SK-N-SH treated with all-trans-retinoic acid at 6 μM for 48 hours (cell line): ENCODE measurements around the gene EIF2B5.

ENCODE experiments used
- CSDC2 ChIP-seq: fragments of 250-450 bp; sonication (Bioruptor Pico); IDR thresholded peaks from 2 replicates; pipeline ENCODE4 v1.5.0; 2020; ENCODE audit warnings: mild to moderate bottlenecking, moderate library complexity
- RARB ChIP-seq: fragments of 250-450 bp; sonication (Bioruptor Pico); IDR thresholded peaks from 2 replicates; pipeline ENCODE4 v1.8.0; 2021; ENCODE audit warnings: mild to moderate bottlenecking, moderate library complexity
- ZC3H10 ChIP-seq: fragments of 250-450 bp; sonication (Bioruptor Pico); IDR thresholded peaks from 2 replicates; pipeline ENCODE4 v1.5.1; 2021; ENCODE audit warnings: mild to moderate bottlenecking, moderate library complexity
- ZNF8 ChIP-seq: fragments of 450-650 bp; formaldehyde crosslinking; IDR thresholded peaks from 2 replicates; pipeline ENCODE4 v1.5.0; 2020; ENCODE audit warnings: mild to moderate bottlenecking, moderate library complexity
- TF ChIP-seq, protein P1 (sequence below): fragments of 250-450 bp; sonication (Bioruptor Pico); IDR thresholded peaks from 2 replicates; pipeline ENCODE4 v1.8.0; 2020; ENCODE audit warnings: mild to moderate bottlenecking, moderate library complexity, borderline replicate concordance

DNA sequence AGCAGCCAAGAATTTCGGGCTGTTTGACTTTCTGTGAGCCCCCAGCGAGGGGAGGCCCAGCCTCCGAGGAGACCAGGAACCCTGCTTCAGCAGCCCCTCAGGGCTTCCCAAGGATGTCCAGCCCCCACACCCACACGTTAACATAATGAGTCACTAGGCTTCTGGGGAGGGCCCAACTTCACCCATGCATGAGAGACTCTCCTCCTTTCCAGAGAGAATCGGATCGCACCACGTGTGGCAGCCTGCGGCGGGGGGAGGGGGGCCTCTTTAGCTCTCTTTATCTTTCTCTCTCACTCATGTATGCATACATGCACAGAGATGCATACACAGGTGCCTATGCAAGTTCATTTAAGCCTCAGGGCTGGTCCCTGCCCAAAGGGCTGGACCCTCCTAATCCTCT, 36.4 kb downstream of the EIF2B5 start:
- no peak for TF ChIP-seq ZNF8 (CRISPR knock-in tag)
- TF ChIP-seq, protein P1, sequence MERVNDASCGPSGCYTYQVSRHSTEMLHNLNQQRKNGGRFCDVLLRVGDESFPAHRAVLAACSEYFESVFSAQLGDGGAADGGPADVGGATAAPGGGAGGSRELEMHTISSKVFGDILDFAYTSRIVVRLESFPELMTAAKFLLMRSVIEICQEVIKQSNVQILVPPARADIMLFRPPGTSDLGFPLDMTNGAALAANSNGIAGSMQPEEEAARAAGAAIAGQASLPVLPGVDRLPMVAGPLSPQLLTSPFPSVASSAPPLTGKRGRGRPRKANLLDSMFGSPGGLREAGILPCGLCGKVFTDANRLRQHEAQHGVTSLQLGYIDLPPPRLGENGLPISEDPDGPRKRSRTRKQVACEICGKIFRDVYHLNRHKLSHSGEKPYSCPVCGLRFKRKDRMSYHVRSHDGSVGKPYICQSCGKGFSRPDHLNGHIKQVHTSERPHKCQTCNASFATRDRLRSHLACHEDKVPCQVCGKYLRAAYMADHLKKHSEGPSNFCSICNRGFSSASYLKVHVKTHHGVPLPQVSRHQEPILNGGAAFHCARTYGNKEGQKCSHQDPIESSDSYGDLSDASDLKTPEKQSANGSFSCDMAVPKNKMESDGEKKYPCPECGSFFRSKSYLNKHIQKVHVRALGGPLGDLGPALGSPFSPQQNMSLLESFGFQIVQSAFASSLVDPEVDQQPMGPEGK (CRISPR knock-in tag): no peak
- no peak for TF ChIP-seq CSDC2
- TF ChIP-seq RARB (CRISPR knock-in tag): no peak
- TF ChIP-seq ZC3H10 (CRISPR knock-in tag): no peak
